Measurements from ENCODE around the gene RBM4B. TPM values are rescaled to one million over a fixed set of nuclear protein-coding genes. Genes with fewer than 3 reads are reported as not detected.
A peak's percentile ranks its signal among the peaks of the same experiment; 100 is the strongest.

Gene RBM4B
- total RNA-seq, 2 experiments from 2014 or later, result 18.7 to 21.5 TPM

GRCh38 chr11:66637557-66638176 is 40.0 kb downstream of the RBM4B start:
- peak overlapping the region; percentile 98 for H3K4me3 Mint-ChIP-seq
- ATAC-seq, result no peak
- H3K27ac Mint-ChIP-seq, result peak overlapping the region; percentile 98
- ChIA-PET CTCF (interaction anchor here (0.7 to 4.3 kb wide), 22 partner anchors 8 to 249 kb away, joined by 3 to 32 read pairs (median 4); partner anchors contain the start of genes CCDC87, CCS, DPP3 and PELI3), POLR2A (interaction anchor here (0.7 to 6.3 kb wide), 20 partner anchors 9 to 265 kb away, joined by 3 to 78 read pairs (median 4); partner anchors contain the start of genes ACTN3, CCDC87, CCS and RBM14)
- peaks cover 54% of the 10 kb centered on the region for H3K4me1 Mint-ChIP-seq (ENCODE audit: low read depth)
- no peaks in the 10 kb centered on the region for H3K9me3 Mint-ChIP-seq (ENCODE audit: insufficient read depth)
- no peaks in the 10 kb centered on the region for H3K27me3 Mint-ChIP-seq (ENCODE audit: low read depth)
- peaks cover 72% of the 10 kb centered on the region for H3K36me3 Mint-ChIP-seq (ENCODE audit: low read depth)
- DNase-seq, result peak; percentile 22

DNA sequence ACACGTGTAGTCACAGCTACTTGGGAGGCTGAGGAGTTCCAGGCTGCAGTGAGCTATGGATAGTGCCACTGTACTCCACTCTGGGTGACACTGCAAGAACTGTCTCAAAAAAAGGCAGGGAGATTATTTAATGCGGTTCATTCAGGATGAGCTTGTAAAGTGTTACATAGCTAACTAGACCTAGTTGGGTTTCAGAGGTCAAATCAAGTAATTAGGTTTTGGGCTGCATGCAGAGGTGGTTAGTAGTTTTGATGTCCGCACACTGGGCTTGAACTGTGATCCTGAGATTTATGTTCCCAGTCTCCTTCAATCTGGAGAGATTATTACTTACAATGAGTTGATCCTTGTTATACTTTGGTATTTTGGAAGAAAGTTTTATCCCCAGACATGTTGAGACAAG is 41.3 kb downstream of the RBM4B start:
- Mint-ChIP-seq H3K4me3 (no peak overlapping the region), H3K4me1 (ENCODE audit: low read depth) (peaks cover 48% of the 10 kb centered on the region), H3K27ac (peak overlapping the region; percentile 61), H3K27me3 (ENCODE audit: low read depth) (no peaks in the 10 kb centered on the region), H3K36me3 (ENCODE audit: low read depth) (peaks cover 68% of the 10 kb centered on the region), H3K9me3 (ENCODE audit: insufficient read depth) (no peaks in the 10 kb centered on the region)
- ChIA-PET POLR2A (interaction anchor here (0.7 to 6.3 kb wide), 5 partner anchors 11 to 41 kb away, joined by 3 to 78 read pairs (median 33); partner anchors contain the start of genes RBM14 and RBM4B), CTCF (interaction anchor here (0.9 to 4.3 kb wide), 4 partner anchors 14 to 45 kb away, joined by 4 to 32 read pairs (median 19); partner anchors contain the start of genes CCDC87, CCS and RBM4B)
- DNase-seq, result no peak
- ATAC-seq, result no peak

GRCh38 chr11:66632952-66633351 is 44.7 kb downstream of the RBM4B start:
- ChIA-PET POLR2A (interaction anchor here (0.7 to 3.3 kb wide), 3 partner anchors 9 to 16 kb away, joined by 3 to 16 read pairs (median 5); partner anchors contain the start of gene RBM14), CTCF (no interaction called here)
- H3K27ac Mint-ChIP-seq, result no peak overlapping the region

GRCh38 chr11:66631883-66632282 is 45.8 kb downstream of the RBM4B start:
- no peaks in the 10 kb centered on the region for H3K9me3 Mint-ChIP-seq (ENCODE audit: insufficient read depth)
- no peaks in the 10 kb centered on the region for H3K27me3 Mint-ChIP-seq (ENCODE audit: low read depth)
- peaks cover 29% of the 10 kb centered on the region for H3K4me1 Mint-ChIP-seq (ENCODE audit: low read depth)
- H3K27ac Mint-ChIP-seq, result no peak overlapping the region
- DNase-seq (no peak), ATAC-seq (no peak)
- POLR2A ChIA-PET, result interaction anchor here (1.3 kb wide), 1 partner anchor 13 kb away, joined by 4 read pairs; no protein-coding TSS in a partner anchor
- peaks cover 64% of the 10 kb centered on the region for H3K36me3 Mint-ChIP-seq (ENCODE audit: low read depth)
- CTCF ChIA-PET, result interaction anchor here (1.9 kb wide), 1 partner anchor 9 kb away, joined by 4 read pairs; no protein-coding TSS in a partner anchor
- H3K4me3 Mint-ChIP-seq, result no peak overlapping the region

More at GRCh38 chr11:66632952-66633351, 44.7 kb downstream of the RBM4B start:
- Mint-ChIP-seq H3K9me3 (ENCODE audit: insufficient read depth) (no peaks in the 10 kb centered on the region), H3K36me3 (ENCODE audit: low read depth) (peaks cover 61% of the 10 kb centered on the region), H3K4me1 (ENCODE audit: low read depth) (peaks cover 39% of the 10 kb centered on the region), H3K4me3 (no peak overlapping the region), H3K27me3 (ENCODE audit: low read depth) (no peaks in the 10 kb centered on the region)
- DNase-seq (no peak), ATAC-seq (no peak)

DNA sequence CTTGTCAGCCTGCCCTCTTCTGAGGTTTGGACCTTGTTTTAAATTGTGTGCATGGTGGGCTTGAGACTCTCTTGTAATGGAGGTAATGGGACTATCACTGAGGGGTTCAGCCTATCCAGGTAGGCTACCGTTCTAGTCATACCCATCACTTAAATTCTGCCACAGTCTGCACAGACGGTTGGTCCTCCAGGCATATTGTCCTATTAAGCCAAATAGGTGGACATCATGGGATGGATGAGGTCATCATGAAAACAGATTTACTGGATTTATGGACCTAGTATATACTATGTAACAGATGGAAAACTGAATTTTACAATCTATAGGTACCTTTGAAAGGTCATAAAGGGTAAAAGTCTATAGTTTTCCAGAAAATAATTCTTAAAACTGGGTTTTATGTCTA is 48.3 kb downstream of the RBM4B start:
- peaks cover 73% of the 10 kb centered on the region for H3K36me3 Mint-ChIP-seq (ENCODE audit: low read depth)
- no peak for ATAC-seq
- POLR2A ChIA-PET, result interaction anchor here (1.0 to 4.6 kb wide), 2 partner anchors 9 to 13 kb away, joined by 3 to 21 read pairs; partner anchors contain the start of gene RBM4
- H3K27ac Mint-ChIP-seq, result peak overlapping the region; percentile 33
- H3K4me3 Mint-ChIP-seq, result no peak overlapping the region
- no peak for DNase-seq
- H3K27me3 Mint-ChIP-seq (ENCODE audit: low read depth), result no peaks in the 10 kb centered on the region
- no peaks in the 10 kb centered on the region for H3K9me3 Mint-ChIP-seq (ENCODE audit: insufficient read depth)
- CTCF ChIA-PET, result interaction anchor here (0.7 to 1.5 kb wide), 2 partner anchors 9 to 320 kb away, joined by 3 to 6 read pairs; partner anchors contain the start of gene RBM4
- peaks cover 21% of the 10 kb centered on the region for H3K4me1 Mint-ChIP-seq (ENCODE audit: low read depth)

DNA sequence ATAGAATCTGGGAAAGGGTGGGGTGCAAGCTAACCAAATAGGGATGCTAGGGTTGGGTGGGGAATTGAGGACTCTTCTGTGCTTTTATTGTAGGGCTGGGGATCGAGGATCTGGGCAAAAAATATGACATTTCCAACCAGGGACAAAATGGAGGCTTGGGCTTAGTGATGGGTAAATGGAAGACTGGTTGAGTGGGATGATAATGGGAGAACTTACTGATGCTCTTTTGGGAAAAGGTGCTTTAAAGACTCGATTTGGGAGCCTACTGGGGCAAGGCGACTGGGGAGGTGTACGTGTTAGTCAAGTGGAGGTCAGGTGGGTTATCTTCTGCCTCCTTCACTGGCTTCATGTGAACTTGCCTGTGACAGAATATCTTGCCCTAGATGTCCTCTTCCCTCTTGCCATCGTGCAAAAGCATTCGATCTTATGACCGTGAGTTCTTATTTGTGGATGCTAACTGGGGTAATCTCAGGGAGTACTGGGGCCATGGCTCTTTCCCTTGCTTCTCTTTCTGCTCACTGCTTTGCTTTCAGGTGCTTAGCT is 49.6 kb downstream of the RBM4B start:
- no peaks in the 10 kb centered on the region for H3K27me3 Mint-ChIP-seq (ENCODE audit: low read depth)
- H3K36me3 Mint-ChIP-seq (ENCODE audit: low read depth), result peaks cover 79% of the 10 kb centered on the region
- H3K4me1 Mint-ChIP-seq (ENCODE audit: low read depth), result peaks cover 28% of the 10 kb centered on the region
- no peak overlapping the region for H3K4me3 Mint-ChIP-seq
- H3K9me3 Mint-ChIP-seq (ENCODE audit: insufficient read depth), result no peaks in the 10 kb centered on the region
- POLR2A ChIA-PET, result interaction anchor here (4.6 kb wide), 1 partner anchor 10 kb away, joined by 21 read pairs; the partner anchor contains the start of gene RBM4
- ATAC-seq, result no peak
- CTCF ChIA-PET, result interaction anchor here (1.7 kb wide), 1 partner anchor 50 kb away, joined by 3 read pairs; the partner anchor contains the start of gene RBM4B
- no peak overlapping the region for H3K27ac Mint-ChIP-seq
- no peak for DNase-seq

GRCh38 chr11:66626926-66627325 is 50.8 kb downstream of the RBM4B start:
- Mint-ChIP-seq H3K4me1 (ENCODE audit: low read depth) (peaks cover 36% of the 10 kb centered on the region), H3K9me3 (ENCODE audit: insufficient read depth) (no peaks in the 10 kb centered on the region), H3K4me3 (no peak overlapping the region), H3K27ac (no peak overlapping the region), H3K27me3 (ENCODE audit: low read depth) (no peaks in the 10 kb centered on the region), H3K36me3 (ENCODE audit: low read depth) (peaks cover 82% of the 10 kb centered on the region)
- POLR2A ChIA-PET, result interaction anchor here (1.4 to 4.6 kb wide), 2 partner anchors 10 to 11 kb away, joined by 5 to 21 read pairs; partner anchors contain the start of genes RBM14 and RBM4
- ATAC-seq, result no peak
- DNase-seq, result no peak
- CTCF ChIA-PET, result interaction anchor here (0.6 to 1.7 kb wide), 3 partner anchors 11 to 261 kb away, joined by 3 read pairs; partner anchors contain the start of genes RBM4 and RBM4B

GRCh38 chr11:66626382-66626781 is 51.3 kb downstream of the RBM4B start:
- Mint-ChIP-seq H3K4me1 (ENCODE audit: low read depth) (peaks cover 38% of the 10 kb centered on the region), H3K36me3 (ENCODE audit: low read depth) (peaks cover 83% of the 10 kb centered on the region), H3K27me3 (ENCODE audit: low read depth) (no peaks in the 10 kb centered on the region), H3K9me3 (ENCODE audit: insufficient read depth) (no peaks in the 10 kb centered on the region), H3K27ac (no peak overlapping the region), H3K4me3 (no peak overlapping the region)
- no peak for DNase-seq
- ChIA-PET POLR2A (interaction anchor here (1.1 to 4.6 kb wide), 3 partner anchors 10 to 20 kb away, joined by 3 to 21 read pairs (median 5); partner anchors contain the start of genes RBM14 and RBM4), CTCF (no interaction called here)
- ATAC-seq, result no peak

GRCh38 chr11:66625752-66626149 is 51.9 kb downstream of the RBM4B start:
- DNase-seq, result no peak
- Mint-ChIP-seq H3K9me3 (ENCODE audit: insufficient read depth) (no peaks in the 10 kb centered on the region), H3K36me3 (ENCODE audit: low read depth) (peaks cover 87% of the 10 kb centered on the region), H3K27ac (no peak overlapping the region), H3K4me1 (ENCODE audit: low read depth) (peaks cover 44% of the 10 kb centered on the region), H3K27me3 (ENCODE audit: low read depth) (no peaks in the 10 kb centered on the region), H3K4me3 (no peak overlapping the region)
- POLR2A ChIA-PET, result interaction anchor here (1.1 to 4.0 kb wide), 4 partner anchors 8 to 46 kb away, joined by 3 to 33 read pairs (median 11); partner anchors contain the start of gene RBM4
- CTCF ChIA-PET, result no interaction called here
- no peak for ATAC-seq

DNA sequence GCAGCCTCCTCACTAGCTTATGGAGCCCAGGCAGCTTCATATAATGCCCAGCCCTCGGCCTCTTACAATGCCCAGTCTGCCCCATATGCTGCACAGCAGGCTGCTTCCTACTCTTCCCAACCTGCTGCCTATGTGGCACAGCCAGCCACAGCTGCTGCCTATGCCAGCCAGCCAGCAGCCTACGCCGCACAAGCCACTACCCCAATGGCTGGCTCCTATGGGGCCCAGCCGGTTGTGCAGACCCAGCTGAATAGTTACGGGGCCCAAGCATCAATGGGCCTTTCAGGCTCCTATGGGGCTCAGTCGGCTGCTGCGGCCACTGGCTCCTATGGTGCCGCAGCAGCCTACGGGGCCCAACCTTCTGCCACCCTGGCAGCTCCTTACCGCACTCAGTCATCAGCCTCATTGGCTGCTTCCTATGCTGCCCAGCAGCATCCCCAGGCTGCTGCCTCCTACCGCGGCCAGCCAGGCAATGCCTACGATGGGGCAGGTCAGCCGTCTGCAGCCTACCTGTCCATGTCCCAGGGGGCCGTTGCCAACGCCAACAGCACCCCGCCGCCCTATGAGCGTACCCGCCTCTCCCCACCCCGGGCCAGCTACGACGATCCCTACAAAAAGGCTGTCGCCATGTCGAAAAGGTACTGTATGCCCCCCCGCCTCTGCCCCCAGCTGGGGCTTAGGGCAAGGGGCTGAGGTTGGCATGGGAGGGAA is 52.5 kb downstream of the RBM4B start:
- H3K4me1 Mint-ChIP-seq (ENCODE audit: low read depth), result peaks cover 47% of the 10 kb centered on the region

GRCh38 chr11:66624450-66624849 is 53.2 kb downstream of the RBM4B start:
- peak; percentile 3 for ATAC-seq
- Mint-ChIP-seq H3K27ac (no peak overlapping the region), H3K36me3 (ENCODE audit: low read depth) (peaks cover 87% of the 10 kb centered on the region)

More for the DNA sequence above, 52.5 kb downstream of the RBM4B start:
- ATAC-seq (no peak), DNase-seq (no peak)
- Mint-ChIP-seq H3K27ac (no peak overlapping the region), H3K9me3 (ENCODE audit: insufficient read depth) (no peaks in the 10 kb centered on the region), H3K27me3 (ENCODE audit: low read depth) (no peaks in the 10 kb centered on the region), H3K4me3 (no peak overlapping the region), H3K36me3 (ENCODE audit: low read depth) (peaks cover 89% of the 10 kb centered on the region)
- CTCF ChIA-PET, result no interaction called here
- POLR2A ChIA-PET, result interaction anchor here (1.1 to 4.0 kb wide), 6 partner anchors 9 to 46 kb away, joined by 3 to 33 read pairs (median 6); partner anchors contain the start of genes RBM14 and RBM4

More at GRCh38 chr11:66624450-66624849, 53.2 kb downstream of the RBM4B start:
- H3K27me3 Mint-ChIP-seq (ENCODE audit: low read depth), result no peaks in the 10 kb centered on the region
- ChIA-PET POLR2A (interaction anchor here (1.3 to 4.0 kb wide), 5 partner anchors 8 to 45 kb away, joined by 3 to 33 read pairs (median 6); partner anchors contain the start of genes RBM14 and RBM4), CTCF (interaction anchor here (0.7 to 4.0 kb wide), 2 partner anchors 14 to 53 kb away, joined by 4 to 16 read pairs; partner anchors contain the start of genes RBM4 and RBM4B)
- no peak overlapping the region for H3K4me3 Mint-ChIP-seq
- H3K9me3 Mint-ChIP-seq (ENCODE audit: insufficient read depth), result no peaks in the 10 kb centered on the region
- DNase-seq, result no peak
- H3K4me1 Mint-ChIP-seq (ENCODE audit: low read depth), result peaks cover 50% of the 10 kb centered on the region

Data from activated CD8-positive, alpha-beta T cell treated with anti-CD3 and anti-CD28 coated beads, Interleukin-2, amount 10 ng/mL, durations not matched to agents 7 days and 5 days (primary cell).